ENCODE measurements around the gene ARID2. TPM values are rescaled to one million over a fixed set of nuclear protein-coding genes. Genes with fewer than 3 reads are reported as not detected.

ARID2 gene
- total and polyA plus RNA-seq, 9 of the 15 experiments (the other 6 are each of a cell fraction or from before 2014, with no cell fraction given), result 13.4 to 41.6 (median 29.4) TPM

DNA sequence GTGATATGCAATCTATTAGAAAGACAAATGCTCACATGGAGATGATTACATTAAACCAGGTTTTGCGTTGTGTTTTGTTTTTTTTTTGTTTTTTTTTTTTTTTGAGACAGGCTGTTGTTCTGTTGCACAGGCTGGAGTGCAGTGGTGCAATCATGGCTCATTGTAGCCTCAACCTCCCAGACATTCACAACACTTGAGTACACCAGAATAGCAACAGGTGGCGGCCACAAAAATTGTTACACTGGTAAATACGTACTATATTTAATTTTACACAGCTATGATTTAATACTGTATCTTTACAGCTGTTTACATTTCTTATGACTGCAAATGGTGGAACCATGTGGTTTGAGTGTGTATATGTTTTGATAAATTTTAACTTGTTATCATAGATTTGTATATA is 200.9 kb downstream of the ARID2 start (continued):
- TF ChIP-seq, protein P1, sequence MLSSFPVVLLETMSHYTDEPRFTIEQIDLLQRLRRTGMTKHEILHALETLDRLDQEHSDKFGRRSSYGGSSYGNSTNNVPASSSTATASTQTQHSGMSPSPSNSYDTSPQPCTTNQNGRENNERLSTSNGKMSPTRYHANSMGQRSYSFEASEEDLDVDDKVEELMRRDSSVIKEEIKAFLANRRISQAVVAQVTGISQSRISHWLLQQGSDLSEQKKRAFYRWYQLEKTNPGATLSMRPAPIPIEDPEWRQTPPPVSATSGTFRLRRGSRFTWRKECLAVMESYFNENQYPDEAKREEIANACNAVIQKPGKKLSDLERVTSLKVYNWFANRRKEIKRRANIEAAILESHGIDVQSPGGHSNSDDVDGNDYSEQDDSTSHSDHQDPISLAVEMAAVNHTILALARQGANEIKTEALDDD (IDR thresholded peaks at IDR 0.05), result no peak
- TF ChIP-seq PML (IDR thresholded peaks at IDR 0.05; ENCODE audit: low read length) (no peak), PRPF4 (IDR thresholded peaks at IDR 0.05; ENCODE audit: insufficient read depth, low read depth, low read length, poor library complexity, severe bottlenecking) (no peak), POU5F1 (IDR thresholded peaks at IDR 0.05; ENCODE audit: borderline replicate concordance, low read depth, low read length, partially characterized antibody) (no peak)
- TF ChIP-seq, protein P2, sequence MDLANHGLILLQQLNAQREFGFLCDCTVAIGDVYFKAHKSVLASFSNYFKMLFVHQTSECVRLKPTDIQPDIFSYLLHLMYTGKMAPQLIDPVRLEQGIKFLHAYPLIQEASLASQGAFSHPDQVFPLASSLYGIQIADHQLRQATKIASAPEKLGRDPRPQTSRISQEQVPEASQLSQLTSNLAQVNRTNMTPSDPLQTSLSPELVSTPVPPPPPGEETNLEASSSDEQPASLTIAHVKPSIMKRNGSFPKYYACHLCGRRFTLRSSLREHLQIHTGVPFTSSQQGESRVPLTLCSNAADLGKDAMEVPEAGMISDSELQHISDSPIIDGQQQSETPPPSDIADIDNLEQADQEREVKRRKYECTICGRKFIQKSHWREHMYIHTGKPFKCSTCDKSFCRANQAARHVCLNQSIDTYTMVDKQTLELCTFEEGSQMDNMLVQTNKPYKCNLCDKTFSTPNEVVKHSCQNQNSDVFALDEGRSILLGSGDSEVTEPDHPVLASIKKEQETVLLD (IDR thresholded peaks at IDR 0.05), result no peak

DNA sequence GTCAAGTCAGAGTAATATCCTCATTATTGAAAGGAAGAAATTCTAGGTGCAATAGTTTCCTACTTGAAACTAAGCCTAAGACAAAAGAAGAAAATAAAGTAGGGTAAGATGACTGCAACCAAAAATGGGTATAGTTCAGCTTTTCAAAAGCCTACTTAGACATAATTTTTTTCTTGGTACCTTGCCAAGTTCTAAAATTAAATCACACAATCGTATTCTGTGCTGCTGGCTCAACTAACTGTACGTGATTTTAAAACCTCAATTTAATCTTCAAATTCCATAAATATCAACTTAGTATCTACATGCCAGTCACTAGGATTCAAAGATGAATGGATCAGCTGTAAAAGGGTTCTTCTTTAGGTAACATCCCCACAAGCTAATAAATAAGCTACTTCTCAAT is 204.0 kb downstream of the ARID2 start:
- Histone ChIP-seq H3K9ac (ENCODE audit: insufficient read depth in 1 of 2, low read depth in 2 of 2, low read length in 2 of 2) (no peak overlapping the region), H3K27ac (ENCODE audit: extremely low read depth, low read depth, low read length) (no peak overlapping the region), H3K27me3 (ENCODE audit: control insufficient read depth in 2 of 2, insufficient read depth in 2 of 2, low read length in 2 of 2) (no peaks in the 10 kb centered on the region), H3K4me1 (replicated peaks in 1 of 2; ENCODE audit: control insufficient read depth in 2 of 2, insufficient read depth in 2 of 2, low read length in 2 of 2) (no peaks in the 10 kb centered on the region), H3K9me3 (replicated peaks; ENCODE audit: control insufficient read depth, insufficient read depth, low read depth, low read length) (no peaks in the 10 kb centered on the region), H3K4me3 (no peak overlapping the region), H4K20me1 (replicated peaks; ENCODE audit: control insufficient read depth, insufficient read depth, low read length) (no peaks in the 10 kb centered on the region), H3K36me3 (ENCODE audit: control insufficient read depth, insufficient read depth, low read length) (peaks cover 64% of the 10 kb centered on the region), H3K4me2 (ENCODE audit: insufficient read depth, low read length) (no peak overlapping the region), H2AFZ (ENCODE audit: low read depth, low read length) (no peak overlapping the region), H3K79me2 (ENCODE audit: control insufficient read depth, insufficient read depth, low read length) (no peaks in the 10 kb centered on the region), H3K9me1 (ENCODE audit: control insufficient read depth, insufficient read depth, low read length) (no peaks in the 10 kb centered on the region)
- ATAC-seq (no peak), DNase-seq (ENCODE audit: extremely low read depth in 1 of 4, low spot score in 3 of 4) (no peak), FAIRE-seq (no peak)
- ChIA-PET CTCF (ENCODE audit: low intra/inter-chr PET ratio) (no interaction called here), POLR2A (interaction anchor here (0.6 to 1.1 kb wide), 3 partner anchors 19 to 244 kb away, joined by 3 read pairs; no protein-coding TSS in a partner anchor)
- 89% methylated on average over 2 of the region's 2 CpGs for WGBS (ENCODE audit: insufficient coverage, low coverage, missing lambda C conversion rate)
- intact Hi-C loops (cut with micrococcal nuclease) (no loop called here), in situ Hi-C loops (cut with MboI) (no loop called here)
- 0 out of 2 replicates have a peak, but pooled peaks have one; percentile 5 for TF ChIP-seq NFIX (CRISPR knock-in tag; IDR thresholded peaks at IDR 0.05; ENCODE audit: low read depth)
- TF ChIP-seq NFIC (IDR thresholded peaks at IDR 0.05), result peak; percentile 60; the same call in 1 of the 2 replicates
- TF ChIP-seq, protein P3, sequence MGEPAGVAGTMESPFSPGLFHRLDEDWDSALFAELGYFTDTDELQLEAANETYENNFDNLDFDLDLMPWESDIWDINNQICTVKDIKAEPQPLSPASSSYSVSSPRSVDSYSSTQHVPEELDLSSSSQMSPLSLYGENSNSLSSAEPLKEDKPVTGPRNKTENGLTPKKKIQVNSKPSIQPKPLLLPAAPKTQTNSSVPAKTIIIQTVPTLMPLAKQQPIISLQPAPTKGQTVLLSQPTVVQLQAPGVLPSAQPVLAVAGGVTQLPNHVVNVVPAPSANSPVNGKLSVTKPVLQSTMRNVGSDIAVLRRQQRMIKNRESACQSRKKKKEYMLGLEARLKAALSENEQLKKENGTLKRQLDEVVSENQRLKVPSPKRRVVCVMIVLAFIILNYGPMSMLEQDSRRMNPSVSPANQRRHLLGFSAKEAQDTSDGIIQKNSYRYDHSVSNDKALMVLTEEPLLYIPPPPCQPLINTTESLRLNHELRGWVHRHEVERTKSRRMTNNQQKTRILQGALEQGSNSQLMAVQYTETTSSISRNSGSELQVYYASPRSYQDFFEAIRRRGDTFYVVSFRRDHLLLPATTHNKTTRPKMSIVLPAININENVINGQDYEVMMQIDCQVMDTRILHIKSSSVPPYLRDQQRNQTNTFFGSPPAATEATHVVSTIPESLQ (CRISPR knock-in tag; IDR thresholded peaks at IDR 0.05), result no peak
- BruUV-seq (replicated peaks), result no TSS peak
